Measurements from ENCODE around the gene ATP11A.

- no peak for TF ChIP-seq CTCF (IDR thresholded peaks at IDR 0.05)
- no peak for TF ChIP-seq EP300 (IDR thresholded peaks at IDR 0.05)
Observed at GRCh38 chr13:112729408-112729807, 39.6 kb downstream of the ATP11A start.
